NCI-H526 (cell line): ENCODE results near the gene SLC6A16.

Source experiments
- DNase-seq, 2 experiments: peaks; one replicate each; lab custom pipeline; 2025; lab: John Stamatoyannopoulos, UW

SLC6A16 gene

DNA sequence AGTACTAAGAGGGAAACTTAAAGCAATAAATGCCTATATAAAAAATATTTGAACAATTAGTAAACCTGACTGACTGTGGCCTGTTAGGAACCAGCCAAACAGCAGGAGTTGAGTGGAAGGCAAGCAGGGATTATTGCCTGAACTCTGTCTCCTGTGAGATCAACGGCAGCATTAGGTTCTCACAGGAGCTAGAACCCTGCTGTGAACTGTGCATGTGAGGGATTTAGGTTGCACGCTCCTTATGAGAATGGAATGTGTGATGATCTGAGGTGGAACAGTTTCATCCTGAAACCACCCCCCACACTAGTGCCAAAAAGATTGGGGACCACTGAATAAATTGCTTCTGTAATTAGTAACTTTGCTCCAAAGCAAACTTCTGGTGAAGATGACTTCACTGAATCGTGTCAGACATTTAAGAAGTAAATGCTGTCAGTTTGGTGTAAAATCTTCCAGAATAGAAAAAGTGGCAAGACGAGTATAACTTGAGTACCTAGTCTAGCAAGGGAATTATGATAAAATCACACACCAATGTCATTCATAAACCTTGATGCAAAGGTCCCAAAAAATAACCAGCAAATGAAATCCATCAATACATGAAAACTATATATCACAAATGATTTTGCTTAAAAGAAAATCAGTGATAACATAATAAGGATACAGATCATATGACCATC is 53.8 kb downstream of the SLC6A16 start:
- no peak for DNase-seq

DNA sequence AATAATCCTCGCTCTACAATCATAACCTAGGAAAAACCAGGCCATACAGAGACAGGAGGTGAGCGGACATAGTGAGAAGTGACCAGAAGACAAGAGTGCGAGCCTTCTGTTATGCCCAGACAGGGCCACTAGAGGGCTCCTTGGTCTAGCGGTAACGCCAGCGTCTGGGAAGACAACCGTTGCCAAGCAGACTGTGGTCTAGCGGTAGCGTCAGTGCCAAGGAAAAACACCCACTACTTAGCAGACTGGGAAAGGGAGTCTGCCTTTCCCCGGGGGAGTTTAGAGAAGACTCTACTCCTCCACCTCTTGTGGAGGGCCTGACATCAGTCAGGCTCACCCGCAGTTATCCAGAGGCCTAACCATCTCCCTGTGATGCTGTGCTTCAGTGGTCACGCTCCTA is 58.6 kb downstream of the SLC6A16 start:
- DNase-seq: peak in 1 of 2 experiments; percentile 52

DNA sequence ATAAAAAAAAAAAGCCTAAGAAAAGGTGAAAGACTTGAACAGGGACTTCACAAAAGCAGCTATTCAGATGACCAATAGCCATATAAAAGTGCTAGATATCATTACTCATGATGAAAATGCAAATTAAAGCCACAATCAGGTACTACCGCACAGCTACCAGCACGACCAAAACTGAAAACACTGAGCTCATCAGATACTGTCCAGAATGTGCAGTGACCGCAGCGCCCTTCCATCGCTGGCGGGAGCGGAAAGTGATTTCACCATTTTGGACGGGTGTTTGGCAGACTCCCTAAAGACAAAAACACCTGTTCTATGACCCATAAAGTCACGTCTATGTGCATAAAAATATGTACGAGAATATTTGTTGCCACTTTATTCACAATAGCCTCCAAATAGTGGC is 60.7 kb downstream of the SLC6A16 start:
- no peak for DNase-seq

DNA sequence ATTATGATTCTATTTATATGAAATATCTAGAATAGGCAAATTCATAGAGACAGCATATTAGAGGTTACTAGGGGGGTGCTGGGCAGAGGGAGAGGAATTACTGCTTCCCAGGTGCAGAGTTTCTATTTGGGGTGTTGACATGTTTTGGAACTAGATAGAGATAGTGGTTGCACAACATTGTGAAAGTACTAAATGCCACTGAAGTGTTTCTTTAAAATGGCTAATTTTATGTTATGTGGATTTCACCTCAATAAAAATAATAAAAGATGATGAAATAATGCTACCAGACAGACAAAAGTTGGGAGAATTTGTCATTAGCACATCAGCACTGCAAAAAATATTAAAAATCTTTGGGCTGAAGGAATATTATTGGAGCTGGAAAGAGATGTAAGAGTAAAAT is 63.4 kb downstream of the SLC6A16 start:
- DNase-seq: no peak

DNA sequence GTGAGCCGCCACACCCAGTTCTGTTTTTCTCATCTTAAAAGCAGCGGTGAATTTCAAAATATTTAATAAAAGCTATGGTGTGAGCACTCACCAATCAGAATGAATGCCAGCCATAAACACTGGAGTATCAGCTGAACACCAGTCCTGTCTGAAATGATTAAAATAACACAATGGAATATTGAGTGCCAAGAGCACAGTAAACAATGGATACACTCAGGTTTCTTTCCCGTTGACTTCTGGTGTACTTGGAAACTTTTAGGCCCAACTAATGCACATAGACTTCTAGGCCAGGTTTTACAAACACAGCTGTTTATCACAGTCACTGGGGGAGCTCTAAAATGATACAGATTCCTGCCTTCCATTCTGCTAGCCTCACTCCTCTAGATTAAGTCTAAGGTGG is 68.3 kb downstream of the SLC6A16 start:
- DNase-seq: no peak

DNA sequence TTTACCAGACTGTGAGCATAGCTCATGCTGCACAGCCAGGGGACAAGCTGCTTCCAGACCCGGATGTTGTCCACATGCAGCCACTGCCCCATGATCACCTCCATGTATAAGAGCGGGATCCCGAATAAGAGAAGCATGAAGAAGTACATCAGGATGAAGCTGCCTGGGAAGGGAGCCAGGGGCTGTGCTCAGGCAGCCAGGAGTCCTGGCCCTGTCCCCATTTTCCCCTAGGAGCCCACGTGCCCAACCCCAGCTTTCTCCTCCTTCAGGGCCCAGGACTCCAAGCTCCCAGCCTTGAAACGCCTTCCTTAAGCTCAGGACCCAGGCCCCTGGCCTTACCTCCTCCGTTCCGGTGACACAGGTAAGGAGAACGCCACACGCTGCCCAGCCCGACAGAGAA is 69.3 kb downstream of the SLC6A16 start:
- DNase-seq: no peak

DNA sequence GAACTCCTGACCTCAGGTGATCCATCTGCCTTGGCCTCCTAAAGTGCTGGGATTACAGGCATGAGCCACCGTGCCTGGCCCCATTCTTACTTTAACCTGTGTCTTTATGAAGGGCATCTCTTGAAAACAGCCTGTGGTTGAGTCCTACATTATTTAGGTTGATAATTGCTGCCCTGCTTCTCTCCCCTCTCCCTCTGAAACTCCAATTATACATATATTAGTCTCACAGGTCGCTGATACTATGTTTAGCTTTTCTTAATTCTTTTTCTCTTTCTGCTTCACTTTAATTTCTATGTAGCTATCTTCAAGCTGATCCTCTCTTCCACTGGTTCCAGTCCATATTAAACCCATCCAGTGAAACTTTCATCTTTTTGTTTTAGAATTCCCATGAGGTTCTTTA is 75.1 kb downstream of the SLC6A16 start:
- DNase-seq: no peak

DNA sequence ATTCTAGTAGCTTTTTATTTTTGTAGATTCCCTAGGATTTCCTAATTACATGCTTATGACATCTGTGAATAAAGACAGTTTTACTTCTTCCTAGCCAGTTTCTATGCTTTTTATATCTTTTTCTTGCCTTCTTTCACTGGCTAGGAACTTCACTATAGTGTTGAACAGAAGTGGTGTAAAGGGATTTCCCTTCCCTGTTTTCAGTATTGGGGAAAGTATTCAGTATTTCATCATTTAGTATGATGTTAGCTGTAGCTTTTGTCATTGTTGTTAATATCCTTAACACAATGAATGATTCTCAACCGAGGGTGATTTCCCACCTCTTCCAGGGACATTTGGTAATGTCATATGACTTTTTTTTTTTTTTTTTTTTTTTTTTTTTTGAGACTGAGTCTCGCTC is 77.3 kb downstream of the SLC6A16 start:
- no peak for DNase-seq

DNA sequence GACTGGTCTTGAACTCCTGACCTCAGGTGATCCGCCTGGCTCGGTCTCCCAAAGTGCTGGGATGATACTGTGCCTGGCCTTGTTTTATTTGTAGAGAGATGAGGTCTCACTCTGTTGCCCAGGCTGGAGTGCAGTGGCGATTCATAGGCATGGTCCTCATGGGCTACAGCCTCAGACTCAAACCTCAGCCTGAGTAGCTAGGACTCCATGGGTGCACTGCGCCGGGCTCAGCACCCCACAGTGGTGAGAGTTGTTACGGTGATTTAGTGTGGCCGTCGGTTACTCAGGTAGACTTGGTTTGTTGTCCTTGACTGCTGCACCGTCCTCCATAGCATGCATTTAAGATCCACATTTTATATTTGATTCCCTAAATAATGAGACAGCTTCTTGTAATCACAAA is 80.7 kb downstream of the SLC6A16 start:
- DNase-seq: no peak

DNA sequence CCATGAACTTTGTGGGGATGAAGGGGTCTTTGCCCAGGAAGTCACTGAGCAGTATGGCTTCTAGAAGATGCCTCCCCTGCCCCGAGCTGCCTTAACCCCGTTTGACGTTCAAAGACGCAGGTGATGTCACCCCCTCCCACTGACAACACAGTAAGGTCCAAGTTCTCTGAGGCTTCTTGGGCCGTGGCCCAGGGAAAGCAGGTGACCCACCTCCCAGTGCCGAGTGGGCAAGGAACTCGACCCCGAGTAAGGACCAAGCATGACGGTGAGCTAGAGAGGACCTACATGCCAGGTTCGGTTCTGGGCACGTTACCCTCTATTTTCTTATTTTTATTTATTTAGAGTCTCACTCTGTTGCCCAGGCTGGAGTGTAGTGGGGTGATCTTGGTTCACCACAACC is 81.3 kb downstream of the SLC6A16 start:
- no peak for DNase-seq

DNA sequence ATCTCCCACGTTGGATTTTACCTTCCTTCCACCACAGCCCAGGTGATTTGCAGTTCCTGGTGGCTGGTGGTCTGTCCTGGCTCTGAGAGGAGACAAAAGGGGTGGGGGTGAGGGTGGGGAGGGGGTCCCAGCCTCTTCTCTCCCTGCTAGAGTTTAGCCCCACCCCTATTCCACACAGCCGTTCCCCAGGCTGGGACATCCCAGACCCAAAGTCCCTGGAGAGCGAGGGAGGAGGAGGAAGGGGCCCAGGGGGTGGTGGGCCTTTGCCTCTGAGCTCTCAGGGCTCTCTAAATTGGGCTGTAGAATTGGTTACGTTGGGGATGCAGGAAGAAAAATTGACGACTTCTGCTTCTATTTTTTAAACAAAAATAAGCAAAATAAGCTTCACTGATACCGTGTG is 81.9 kb downstream of the SLC6A16 start:
- DNase-seq: no peak

DNA sequence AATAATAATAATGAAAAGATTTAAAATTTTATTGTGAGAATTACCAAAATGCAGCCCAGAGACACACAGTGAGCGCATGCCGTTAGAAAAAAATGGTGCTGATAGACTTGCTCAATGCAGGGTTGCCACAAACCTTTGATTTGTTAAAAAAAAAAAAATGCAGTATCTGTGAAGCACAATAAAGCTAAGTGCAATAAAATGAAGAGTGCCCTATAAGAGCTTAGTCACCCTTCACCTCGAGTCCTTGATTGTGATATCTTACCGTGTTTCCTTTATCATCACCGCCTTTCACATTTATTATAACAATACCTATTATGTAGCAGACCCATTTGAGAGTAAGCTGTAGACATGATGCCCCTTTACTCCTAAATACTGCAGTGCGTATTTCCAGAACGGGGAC is 83.2 kb downstream of the SLC6A16 start:
- DNase-seq: no peak
